Endodermal cell (in vitro differentiated cells): Measurements from ENCODE around the gene RERE. TPM values are rescaled to one million over a fixed set of nuclear protein-coding genes. Genes with fewer than 3 reads are reported as not detected.

Experiments
- DNase-seq: peaks from one replicate; pipeline ENCODE4 v3.0.0-alpha.2; 2017
- H3K27ac ChIP-seq: 2 replicates; pipeline ENCODE4 v1.5.1; 2013; ENCODE audit warnings: mild to moderate bottlenecking, low read depth, low read length, moderate library complexity
- H3K27me3 ChIP-seq: 2 replicates; pipeline ENCODE4 v1.6.1; 2013; ENCODE audit warnings: mild to moderate bottlenecking, low read length, moderate library complexity; ENCODE audit not compliant: insufficient read depth, control insufficient read depth, poor library complexity, severe bottlenecking
- H3K36me3 ChIP-seq: 2 replicates; pipeline ENCODE4 v1.7.0; 2013; ENCODE audit warnings: mild to moderate bottlenecking, low read length, moderate library complexity; ENCODE audit not compliant: control insufficient read depth, insufficient read depth
- H3K4me1 ChIP-seq: one replicate; pipeline ENCODE4 v1.7.0; 2013; ENCODE audit warnings: low read length; ENCODE audit not compliant: control insufficient read depth, insufficient read depth
- H3K4me3 ChIP-seq: 2 replicates; pipeline ENCODE4 v1.5.1; 2013; ENCODE audit warnings: mild to moderate bottlenecking, low read length, moderate library complexity
- H3K9ac ChIP-seq: 2 replicates; pipeline ENCODE4 v1.6.1; 2013; ENCODE audit warnings: mild to moderate bottlenecking, low read length, moderate library complexity; ENCODE audit not compliant: poor library complexity, severe bottlenecking; ENCODE audit errors: extremely low read depth
- H3K9me3 ChIP-seq: 2 replicates; pipeline ENCODE4 v1.6.1; 2013; ENCODE audit warnings: mild to moderate bottlenecking, low read length, moderate library complexity; ENCODE audit not compliant: control insufficient read depth
- H3K27ac Mint-ChIP-seq: 2 replicates; pipeline ENCODE4 v1.8.0; 2020; ENCODE audit warnings: mixed read lengths
- H3K27me3 Mint-ChIP-seq: 2 replicates; pipeline ENCODE4 v1.8.0; 2021; ENCODE audit warnings: mild to moderate bottlenecking, mixed read lengths; ENCODE audit not compliant: insufficient read depth
- H3K36me3 Mint-ChIP-seq: 2 replicates; pipeline ENCODE4 v1.8.0; 2020; ENCODE audit warnings: low read depth, mixed read lengths
- H3K4me1 Mint-ChIP-seq: 2 replicates; pipeline ENCODE4 v1.8.0; 2020; ENCODE audit warnings: mixed read lengths
- H3K4me3 Mint-ChIP-seq: 2 replicates; pipeline ENCODE4 v1.8.0; 2020; ENCODE audit warnings: mild to moderate bottlenecking, moderate library complexity, mixed read lengths
- H3K9me3 Mint-ChIP-seq: 2 replicates; pipeline ENCODE4 v1.8.0; 2020; ENCODE audit warnings: mild to moderate bottlenecking, mixed read lengths
- WGBS, 2 experiments: methylation state at CpG; one replicate each; pipeline versions ENCODE4 v1.1.5 to v1.1.7; 2013; ENCODE audit warnings: missing lambda C conversion rate in 2 of 2, mixed read lengths in 1 of 2; ENCODE audit not compliant: insufficient coverage in 1 of 2, insufficient read length in 1 of 2; 5-methylcytosine and 5-hydroxymethylcytosine counted together
- total RNA-seq, 2 donors: library from RNA; stranded (reverse); fragmentation: NEBNext Ultra II Directional in 1 of 2; extraction: Animal tissue kit (Norgen Biotek cat#: 25700) in 1 of 2; gene quantifications; 2 replicates in 1 of 2; 3 replicates in 1 of 2; pipeline ENCODE4 v1.2.1, GENCODE V29; 2021
- TF ChIP-seq, protein P1 (sequence below): fragments of 200-600 bp; sonication (generic); conservative IDR thresholded peaks from 2 replicates; pipeline ENCODE4 v1.5.0; 2021; ENCODE audit warnings: antibody characterized with exemption, mild to moderate bottlenecking

The RERE gene
- total RNA-seq, 2 donors from 2014 or later = 159 to 179 TPM

DNA sequence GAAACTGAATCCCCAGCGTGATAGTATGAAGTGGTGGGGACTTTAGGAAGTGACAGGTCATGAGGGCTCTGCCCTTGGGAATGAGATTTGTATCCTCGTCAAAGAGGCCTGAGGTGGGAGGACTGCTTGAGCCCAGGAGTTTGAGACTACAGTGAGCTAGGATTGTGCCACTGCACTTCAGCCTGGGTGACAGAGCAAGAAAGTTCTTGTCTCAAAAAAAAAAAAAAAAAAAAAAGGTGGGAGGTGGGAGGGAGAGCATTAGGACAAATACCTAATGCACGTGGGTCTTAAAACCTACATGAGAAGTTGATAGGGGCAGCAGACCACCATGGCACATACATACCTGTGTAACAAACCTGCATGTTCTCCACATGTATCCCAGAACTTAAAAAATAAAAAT, 24.0 kb upstream of the RERE start:
- DNase-seq = no peak
- Histone ChIP-seq H3K27me3 (no peaks in the 10 kb centered on the region), H3K4me3 (no peak overlapping the region), H3K36me3 (no peaks in the 10 kb centered on the region), H3K9me3 (peaks cover 7% of the 10 kb centered on the region), H3K9ac (no peak overlapping the region), H3K27ac (no peak overlapping the region), H3K4me1 (no peaks in the 10 kb centered on the region)
- Mint-ChIP-seq H3K27me3 (peaks cover 10% of the 10 kb centered on the region), H3K4me3 (no peak overlapping the region), H3K9me3 (peaks cover 18% of the 10 kb centered on the region), H3K27ac (no peak overlapping the region), H3K36me3 (no peaks in the 10 kb centered on the region), H3K4me1 (no peaks in the 10 kb centered on the region)
- TF ChIP-seq, protein P1, sequence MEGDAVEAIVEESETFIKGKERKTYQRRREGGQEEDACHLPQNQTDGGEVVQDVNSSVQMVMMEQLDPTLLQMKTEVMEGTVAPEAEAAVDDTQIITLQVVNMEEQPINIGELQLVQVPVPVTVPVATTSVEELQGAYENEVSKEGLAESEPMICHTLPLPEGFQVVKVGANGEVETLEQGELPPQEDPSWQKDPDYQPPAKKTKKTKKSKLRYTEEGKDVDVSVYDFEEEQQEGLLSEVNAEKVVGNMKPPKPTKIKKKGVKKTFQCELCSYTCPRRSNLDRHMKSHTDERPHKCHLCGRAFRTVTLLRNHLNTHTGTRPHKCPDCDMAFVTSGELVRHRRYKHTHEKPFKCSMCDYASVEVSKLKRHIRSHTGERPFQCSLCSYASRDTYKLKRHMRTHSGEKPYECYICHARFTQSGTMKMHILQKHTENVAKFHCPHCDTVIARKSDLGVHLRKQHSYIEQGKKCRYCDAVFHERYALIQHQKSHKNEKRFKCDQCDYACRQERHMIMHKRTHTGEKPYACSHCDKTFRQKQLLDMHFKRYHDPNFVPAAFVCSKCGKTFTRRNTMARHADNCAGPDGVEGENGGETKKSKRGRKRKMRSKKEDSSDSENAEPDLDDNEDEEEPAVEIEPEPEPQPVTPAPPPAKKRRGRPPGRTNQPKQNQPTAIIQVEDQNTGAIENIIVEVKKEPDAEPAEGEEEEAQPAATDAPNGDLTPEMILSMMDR = no peak
- 96 to 100% methylated on average over 1 to 3 of the region's 3 CpGs for WGBS, 2 experiments

DNA sequence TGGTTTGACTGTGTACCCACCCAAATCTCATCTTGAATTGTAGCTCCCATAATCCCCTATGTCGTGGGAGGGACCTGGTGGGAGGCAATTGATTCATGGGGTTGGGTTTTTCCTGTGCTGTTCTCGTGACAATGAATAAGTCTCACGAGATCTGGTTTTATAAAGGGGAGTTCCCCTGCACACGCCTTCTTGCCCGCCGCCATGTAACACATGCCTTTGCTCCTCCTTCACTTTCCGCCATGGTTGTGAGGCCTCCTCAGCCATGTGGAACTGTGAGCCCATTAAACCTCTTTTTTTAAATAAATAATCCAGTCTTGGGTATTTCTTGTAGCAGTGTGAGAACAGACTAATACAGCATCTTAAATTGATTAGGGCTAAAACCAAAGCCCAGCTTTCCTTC, 22.6 kb upstream of the RERE start:
- TF ChIP-seq, protein P1 = no peak
- no peak overlapping the region for H3K4me3 Mint-ChIP-seq
- H3K27ac ChIP-seq = no peak overlapping the region
- H3K27me3 Mint-ChIP-seq = peaks cover 5% of the 10 kb centered on the region
- peaks cover 18% of the 10 kb centered on the region for H3K9me3 Mint-ChIP-seq
- no peak overlapping the region for H3K9ac ChIP-seq
- H3K27me3 ChIP-seq = no peaks in the 10 kb centered on the region
- H3K36me3 ChIP-seq = no peaks in the 10 kb centered on the region
- H3K27ac Mint-ChIP-seq = no peak overlapping the region
- no peaks in the 10 kb centered on the region for H3K4me1 Mint-ChIP-seq
- no peaks in the 10 kb centered on the region for H3K36me3 Mint-ChIP-seq
- DNase-seq = no peak
- 92 to 98% methylated on average over 5 to 7 of the region's 7 CpGs for WGBS, 2 experiments
- H3K4me3 ChIP-seq = no peak overlapping the region
- H3K9me3 ChIP-seq = peaks cover 7% of the 10 kb centered on the region
- H3K4me1 ChIP-seq = no peaks in the 10 kb centered on the region

DNA sequence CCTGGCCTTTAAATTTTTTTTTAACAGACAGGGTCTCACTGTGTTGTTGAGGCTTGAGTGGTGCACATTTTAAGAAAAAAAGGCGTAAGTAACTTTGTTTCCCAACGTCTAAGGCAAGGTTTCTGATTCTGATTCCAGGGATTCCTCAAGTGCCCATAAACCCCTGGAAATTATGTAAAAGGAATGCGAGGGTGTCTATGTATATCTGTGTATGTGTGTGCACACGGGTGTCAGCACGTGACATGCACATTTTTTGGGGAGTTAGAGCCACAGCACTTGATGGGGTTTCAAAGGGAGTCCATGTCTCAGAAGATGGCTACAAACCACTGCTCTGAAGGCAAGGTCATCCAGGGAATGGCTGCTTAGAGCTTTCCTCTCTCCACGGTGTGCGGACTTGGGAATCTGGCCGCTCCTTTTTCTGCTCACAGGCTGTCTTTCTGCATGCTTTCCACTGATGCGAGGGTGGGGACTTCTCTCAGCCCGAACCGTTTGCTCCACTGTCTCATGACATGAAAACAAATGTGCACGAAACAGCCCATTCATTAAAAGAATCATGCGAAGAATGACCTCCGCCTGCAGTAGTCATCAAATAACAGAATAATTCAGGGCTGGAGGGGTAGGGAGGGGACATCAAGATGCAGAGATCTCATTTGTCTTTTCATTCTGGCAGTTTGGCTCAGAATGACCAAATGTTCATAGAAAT, 18.7 kb upstream of the RERE start:
- TF ChIP-seq, protein P1 = no peak
- peaks cover 10% of the 10 kb centered on the region for H3K9me3 Mint-ChIP-seq
- WGBS, 2 experiments = 93% methylated on average over 11 to 14 of the region's 14 CpGs
- no peak for DNase-seq
- Histone ChIP-seq H3K4me3 (no peak overlapping the region), H3K9me3 (peaks cover 2% of the 10 kb centered on the region), H3K9ac (no peak overlapping the region), H3K36me3 (no peaks in the 10 kb centered on the region), H3K27ac (no peak overlapping the region), H3K27me3 (no peaks in the 10 kb centered on the region), H3K4me1 (no peaks in the 10 kb centered on the region)
- no peaks in the 10 kb centered on the region for H3K27me3 Mint-ChIP-seq
- H3K4me1 Mint-ChIP-seq = peaks cover 2% of the 10 kb centered on the region
- no peak overlapping the region for H3K27ac Mint-ChIP-seq
- no peaks in the 10 kb centered on the region for H3K36me3 Mint-ChIP-seq
- no peak overlapping the region for H3K4me3 Mint-ChIP-seq
